GM20000 (cell line): Measurements from ENCODE around the gene BMP4.

Experiments used
- DNase-seq: peaks from one replicate; pipeline ENCODE4 v3.0.0; 2012; ENCODE audit warnings: low spot score
- CTCF ChIP-seq: IDR thresholded peaks from 2 replicates; pipeline ENCODE4 v1.5.1; 2012; ENCODE audit warnings: mild to moderate bottlenecking, control low read depth; ENCODE audit errors: extremely low read depth, missing control alignments

Gene BMP4

GRCh38 chr14:53925201-53925766 is 31.3 kb downstream of the BMP4 start:
- DNase-seq = no peak
- TF ChIP-seq CTCF = no peak

GRCh38 chr14:53924753-53925152 is 31.9 kb downstream of the BMP4 start:
- DNase-seq = no peak
- TF ChIP-seq CTCF = no peak

- DNase-seq = no peak
- no peak for TF ChIP-seq CTCF
Observed at GRCh38 chr14:53921027-53921426, 35.6 kb downstream of the BMP4 start.

- DNase-seq = no peak
- TF ChIP-seq CTCF = no peak
Observed at GRCh38 chr14:53916239-53916638, 40.4 kb downstream of the BMP4 start.

GRCh38 chr14:53915364-53916014 is 41.1 kb downstream of the BMP4 start:
- no peak for TF ChIP-seq CTCF

GRCh38 chr14:53912021-53912420 is 44.6 kb downstream of the BMP4 start:
- TF ChIP-seq CTCF = no peak
- no peak for DNase-seq

More at GRCh38 chr14:53915364-53916014, 41.1 kb downstream of the BMP4 start:
- no peak for DNase-seq

- DNase-seq = no peak
- no peak for TF ChIP-seq CTCF
Observed at GRCh38 chr14:53908416-53908815, 48.2 kb downstream of the BMP4 start.
